H1 (cell line): ENCODE measurements around the gene CREBBP. TPM values are rescaled to one million over a fixed set of nuclear protein-coding genes. Genes with fewer than 3 reads are reported as not detected.

ENCODE experiments used
- BACH1 ChIP-seq: IDR thresholded peaks from 2 replicates; pipeline ENCODE4 v1.6.1; 2012; ENCODE audit warnings: low read length, improper control_type of control experiment
- CHD7 ChIP-seq: fragments of 300-600 bp; sonication (generic); IDR thresholded peaks from 2 replicates; pipeline ENCODE4 v1.7.1; 2012; ENCODE audit warnings: low read length, moderate library complexity, mild to moderate bottlenecking, inconsistent platforms; ENCODE audit not compliant: insufficient replicate concordance
- NRF1 ChIP-seq: IDR thresholded peaks from 2 replicates; pipeline ENCODE4 v1.6.1; 2011; ENCODE audit warnings: mild to moderate bottlenecking, low read depth, low read length, improper control_type of control experiment
- RAD21 ChIP-seq, 2 experiments: IDR thresholded peaks in 1 of 2; conservative IDR thresholded peaks in 1 of 2; 2 replicates each; pipeline ENCODE4 v1.6.1; 2011; ENCODE audit warnings: low read depth in 2 of 2, low read length in 2 of 2, improper control_type of control experiment in 1 of 2, inconsistent platforms in 1 of 2, mild to moderate bottlenecking in 1 of 2, moderate library complexity in 1 of 2
- TEAD4 ChIP-seq: IDR thresholded peaks from 2 replicates; pipeline ENCODE4 v1.6.1; 2012; ENCODE audit warnings: low read depth, low read length, inconsistent platforms, mixed read lengths
- polyA plus RNA-seq, 7 experiments: library from polyadenylated mRNA; depleted of rRNA in 3 of 7; stranded (reverse) in 5 of 7; unstranded in 2 of 7; fragments of >200 nt in 5 of 7; fragments of 200-250 nt in 2 of 7; gene quantifications; 1 replicate in 5 of 7; 2 replicates in 1 of 7; 4 replicates in 1 of 7; pipeline versions ENCODE4 v1.2.1 to v1.2.3, GENCODE V29; 2011 to 2013; ENCODE audit warnings: missing spikeins in 2 of 7, mixed read lengths in 2 of 7
- total RNA-seq: library from RNA; stranded (reverse); fragmentation: NEBNext Ultra II Directional; extraction: Animal tissue kit (Norgen Biotek cat#: 25700); gene quantifications from 2 replicates; pipeline ENCODE4 v1.2.1, GENCODE V29; 2021
- TF ChIP-seq, protein P1 (sequence below): IDR thresholded peaks from 2 replicates; pipeline ENCODE4 v1.6.1; 2012; ENCODE audit warnings: inconsistent platforms

The CREBBP gene
- total and polyA plus RNA-seq, 2 of the 8 experiments (the other 6 are each of a cell fraction or from before 2014, with no cell fraction given) = 10.0 to 60.1 TPM

DNA sequence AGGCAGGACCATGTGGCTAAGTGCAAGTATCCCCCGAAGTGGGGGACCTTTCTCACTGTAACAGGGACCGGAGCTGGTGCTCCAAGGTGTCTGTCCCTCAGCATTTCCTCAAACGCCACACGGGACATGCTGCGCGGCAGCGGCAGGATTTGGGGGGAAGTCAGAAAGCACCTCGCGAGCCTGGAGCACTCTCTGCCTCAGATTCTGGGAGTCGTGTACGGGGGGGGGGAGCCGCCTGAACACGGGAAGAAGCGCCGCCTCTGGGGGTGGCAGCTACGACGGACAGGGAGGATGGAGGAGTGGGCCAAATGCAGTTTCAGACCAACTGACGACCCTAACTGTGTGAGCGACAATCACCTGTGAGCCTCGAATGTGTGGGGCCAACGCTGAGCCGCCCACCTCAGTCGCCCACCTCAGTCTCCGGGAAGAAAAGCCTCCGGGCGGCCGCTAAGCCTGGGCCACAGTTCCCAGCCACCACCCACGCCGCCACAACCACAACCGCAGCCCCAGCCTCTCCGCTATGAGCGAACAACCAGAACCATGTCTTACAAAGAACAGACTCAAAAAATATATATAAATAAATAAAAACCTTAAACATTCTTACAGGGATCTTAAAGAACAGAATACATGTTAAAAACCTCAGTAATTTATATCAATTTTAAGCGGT is 154.4 kb downstream of the CREBBP start (continued):
- no peak for TF ChIP-seq CHD7
- no peak for TF ChIP-seq NRF1
- TF ChIP-seq TEAD4 = no peak
- no peak for TF ChIP-seq RAD21 (IDR thresholded peaks at IDR 0.05 in 1 of 2, conservative IDR thresholded peaks at IDR 0.05 in 1 of 2; ENCODE audit: low read depth in 2 of 2, low read length in 2 of 2)
- TF ChIP-seq, protein P1, sequence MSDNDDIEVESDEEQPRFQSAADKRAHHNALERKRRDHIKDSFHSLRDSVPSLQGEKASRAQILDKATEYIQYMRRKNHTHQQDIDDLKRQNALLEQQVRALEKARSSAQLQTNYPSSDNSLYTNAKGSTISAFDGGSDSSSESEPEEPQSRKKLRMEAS = no peak
- no peak for TF ChIP-seq BACH1
